HFFc6 (cell line): ENCODE data around the gene PTGS2. TPM values are rescaled to one million over a fixed set of nuclear protein-coding genes. Genes with fewer than 3 reads are reported as not detected.

ENCODE experiments used
- DNase-seq: peaks from one replicate; pipeline ENCODE4 v3.0.0-alpha.2; 2018
- H3K27ac Mint-ChIP-seq: 2 replicates; pipeline ENCODE4 v1.8.0; 2020; ENCODE audit warnings: mild to moderate bottlenecking, mixed read lengths
- H3K27me3 Mint-ChIP-seq: 2 replicates; pipeline ENCODE4 v1.8.0; 2021; ENCODE audit warnings: mild to moderate bottlenecking, moderate library complexity, mixed read lengths; ENCODE audit not compliant: insufficient read depth
- H3K36me3 Mint-ChIP-seq: 2 replicates; pipeline ENCODE4 v1.8.0; 2021; ENCODE audit warnings: low read depth, mixed read lengths
- H3K4me1 Mint-ChIP-seq: 2 replicates; pipeline ENCODE4 v1.8.0; 2020; ENCODE audit warnings: low read depth, mixed read lengths
- H3K4me3 Mint-ChIP-seq: 2 replicates; pipeline ENCODE4 v1.8.0; 2020; ENCODE audit warnings: mild to moderate bottlenecking, moderate library complexity, mixed read lengths
- H3K9me3 Mint-ChIP-seq: 2 replicates; pipeline ENCODE4 v1.8.0; 2020; ENCODE audit warnings: mild to moderate bottlenecking, mixed read lengths
- CTCF ChIP-seq: fragments of 200-600 bp; sonication (generic); IDR thresholded peaks from 2 replicates; pipeline ENCODE4 v1.5.0; 2021; ENCODE audit warnings: antibody characterized with exemption, mild to moderate bottlenecking
- total RNA-seq, 6 experiments: library from RNA; stranded (reverse); fragmentation: NEBNext Ultra II Directional; extraction: Animal tissue kit (Norgen Biotek cat#: 25700); gene quantifications; 2 replicates in 1 of 6; 3 replicates in 5 of 6; pipeline ENCODE4 v1.2.3, GENCODE V29; 2021

PTGS2 gene
- total RNA-seq, 6 experiments from 2014 or later, result 59.2 to 176 (median 70.3) TPM

- no peak for DNase-seq
- H3K9me3 Mint-ChIP-seq, result no peaks in the 10 kb centered on the region
- no peak overlapping the region for H3K27ac Mint-ChIP-seq
- H3K4me3 Mint-ChIP-seq, result no peak overlapping the region
- no peaks in the 10 kb centered on the region for H3K36me3 Mint-ChIP-seq
- TF ChIP-seq CTCF, result no peak
- H3K4me1 Mint-ChIP-seq, result peaks cover 35% of the 10 kb centered on the region
- no peaks in the 10 kb centered on the region for H3K27me3 Mint-ChIP-seq
These were observed 56.7 kb downstream of the PTGS2 start for GRCh38 chr1:186623551-186623950.

Other genes with a start within 250 kb of the PTGS2 start
- gene PDC, start 219.3 kb downstream of the PTGS2 start, total RNA-seq, result under 1 TPM in 2 of 6 experiments, not detected in 4; 0.17 TPM
- gene PLA2G4A, start 148.5 kb upstream of the PTGS2 start, total RNA-seq, result under 1 TPM; 0.25 to 0.90 (median 0.45) TPM